Uterus (tissue), 2 donors: ENCODE results near the gene ZC3HAV1.

Source experiments
- CTCF ChIP-seq, 4 experiments: fragments of 200-600 bp in 2 of 4; fragments of 450-650 bp in 2 of 4; sonication (generic) in 2 of 4; IDR thresholded peaks; one replicate each; pipeline ENCODE4 v1.5.1; 2016 to 2019; ENCODE audit warnings: antibody characterized with exemption in 4 of 4, mild to moderate bottlenecking in 2 of 4, moderate library complexity in 1 of 4
- POLR2A ChIP-seq, 2 donors: fragments of 450-650 bp; IDR thresholded peaks; one replicate each; pipeline ENCODE4 v1.6.1; 2016; ENCODE audit warnings: antibody characterized with exemption in 2 of 2, mild to moderate bottlenecking in 1 of 2, moderate library complexity in 1 of 2

GRCh38 chr7:139111811-139112301, 2.3 kb upstream of the ZC3HAV1 start:
- no peak for TF ChIP-seq POLR2A (IDR thresholded peaks at IDR 0.05)
- TF ChIP-seq CTCF (IDR thresholded peaks at IDR 0.05) = no peak
